ENCODE data around the gene TEX51.

The TEX51 gene

DNA sequence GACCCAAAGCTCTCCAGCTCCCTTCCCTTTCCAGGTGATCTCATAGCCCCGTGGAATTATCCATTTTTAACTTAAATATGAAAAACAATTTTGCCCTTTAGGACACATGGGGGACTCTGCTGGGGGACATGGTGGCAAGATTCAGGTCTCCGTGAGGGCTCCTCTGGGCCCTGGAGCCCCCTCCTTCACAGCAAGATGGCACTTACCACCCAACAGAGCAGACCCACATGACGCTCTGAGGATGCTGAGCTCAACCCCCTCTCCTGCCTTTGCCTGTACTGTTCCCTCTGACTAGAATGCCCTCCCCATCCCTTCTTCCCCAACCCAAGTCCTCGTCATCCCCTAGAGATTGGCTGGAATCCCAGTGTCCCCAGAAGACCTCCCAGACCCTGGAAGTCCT is 17.2 kb downstream of the TEX51 start:
- DNase-seq: no peak

DNA sequence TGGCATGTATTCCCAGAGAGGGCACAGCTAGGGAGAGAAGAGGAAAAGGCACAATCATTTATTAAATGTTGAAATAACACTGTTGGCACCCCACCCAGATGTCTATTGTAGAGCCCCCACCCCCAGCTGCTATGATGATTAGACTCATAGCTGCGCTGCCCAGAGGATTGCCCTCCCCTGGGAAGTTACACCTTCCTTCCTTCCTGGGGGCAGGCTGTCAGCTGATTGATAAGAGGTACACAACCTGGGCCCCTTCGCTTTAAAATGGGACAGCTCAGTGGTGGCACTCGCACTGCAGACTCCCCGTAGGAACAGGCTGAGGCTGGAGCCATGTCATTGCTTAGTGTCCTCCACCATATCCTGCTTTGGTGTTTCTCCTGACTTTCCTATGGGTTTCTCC is 18.1 kb downstream of the TEX51 start:
- DNase-seq: no peak

DNA sequence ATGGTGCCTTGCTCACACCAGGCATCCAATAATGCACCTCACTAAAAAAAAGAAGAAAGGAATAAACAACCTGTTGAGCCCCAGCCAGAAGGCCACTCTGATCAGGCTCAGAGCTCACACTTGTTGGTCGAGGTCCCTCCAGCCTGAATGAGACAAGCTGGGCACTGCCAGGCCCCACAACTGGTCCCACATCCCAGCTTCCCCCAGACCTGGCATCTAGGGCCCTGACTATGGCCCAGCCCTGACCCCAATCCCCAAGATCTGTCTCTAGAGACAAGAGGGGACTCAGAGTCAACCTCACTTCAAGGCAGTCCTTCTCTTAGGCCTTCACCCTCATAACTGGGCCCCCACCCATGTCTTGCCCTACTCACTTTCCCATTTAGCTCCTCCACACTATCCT is 22.4 kb downstream of the TEX51 start:
- DNase-seq: no peak

DNA sequence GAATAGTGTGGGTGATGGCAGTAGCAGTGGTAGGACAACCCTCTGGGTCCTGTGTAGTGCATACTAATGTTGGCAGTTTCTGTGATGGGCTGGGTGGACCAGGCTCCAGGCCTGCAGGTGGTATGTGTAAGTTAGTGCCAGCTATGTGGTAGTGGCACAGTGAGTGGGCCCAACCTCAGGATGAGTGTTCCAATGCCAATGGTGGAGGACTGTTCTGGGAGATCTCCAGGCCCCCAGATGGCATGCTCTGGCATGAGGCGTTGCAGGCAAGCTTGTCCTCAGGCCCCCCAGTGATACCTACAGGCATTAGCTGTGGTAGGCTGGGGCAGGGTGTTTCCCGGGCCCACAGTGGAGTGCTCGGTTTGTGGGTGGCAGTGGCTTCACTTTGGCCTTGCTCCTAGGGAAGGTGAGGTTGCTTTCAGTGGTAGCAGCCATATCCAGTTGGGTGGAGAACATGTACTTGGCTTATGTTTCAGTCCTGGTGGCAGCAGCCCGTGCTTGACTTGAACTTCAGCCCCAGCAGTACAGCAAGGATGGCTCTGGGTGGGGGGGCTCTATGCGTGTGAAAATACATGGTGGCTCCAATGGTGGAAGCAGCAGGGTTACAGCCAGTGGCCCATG is 32.4 kb downstream of the TEX51 start:
- no peak for DNase-seq

DNA sequence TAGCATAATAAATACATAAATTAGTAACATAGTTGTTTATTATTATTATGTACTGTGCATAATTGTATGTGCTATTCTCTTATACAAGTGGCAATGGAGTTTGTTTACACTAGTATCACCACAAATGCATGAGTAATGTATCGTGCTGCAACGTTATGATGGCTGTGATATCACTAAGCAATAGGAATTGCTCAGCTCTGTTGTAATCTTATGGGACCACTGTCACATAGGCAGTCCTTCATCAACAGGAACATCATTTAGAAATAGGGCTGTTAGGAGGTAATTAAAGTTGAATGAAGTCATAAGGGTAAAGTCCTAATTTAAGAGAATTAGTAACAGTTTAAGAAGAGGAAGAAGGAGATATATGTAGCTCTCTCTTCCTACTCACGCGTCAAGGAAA is 33.8 kb downstream of the TEX51 start:
- DNase-seq: no peak

DNA sequence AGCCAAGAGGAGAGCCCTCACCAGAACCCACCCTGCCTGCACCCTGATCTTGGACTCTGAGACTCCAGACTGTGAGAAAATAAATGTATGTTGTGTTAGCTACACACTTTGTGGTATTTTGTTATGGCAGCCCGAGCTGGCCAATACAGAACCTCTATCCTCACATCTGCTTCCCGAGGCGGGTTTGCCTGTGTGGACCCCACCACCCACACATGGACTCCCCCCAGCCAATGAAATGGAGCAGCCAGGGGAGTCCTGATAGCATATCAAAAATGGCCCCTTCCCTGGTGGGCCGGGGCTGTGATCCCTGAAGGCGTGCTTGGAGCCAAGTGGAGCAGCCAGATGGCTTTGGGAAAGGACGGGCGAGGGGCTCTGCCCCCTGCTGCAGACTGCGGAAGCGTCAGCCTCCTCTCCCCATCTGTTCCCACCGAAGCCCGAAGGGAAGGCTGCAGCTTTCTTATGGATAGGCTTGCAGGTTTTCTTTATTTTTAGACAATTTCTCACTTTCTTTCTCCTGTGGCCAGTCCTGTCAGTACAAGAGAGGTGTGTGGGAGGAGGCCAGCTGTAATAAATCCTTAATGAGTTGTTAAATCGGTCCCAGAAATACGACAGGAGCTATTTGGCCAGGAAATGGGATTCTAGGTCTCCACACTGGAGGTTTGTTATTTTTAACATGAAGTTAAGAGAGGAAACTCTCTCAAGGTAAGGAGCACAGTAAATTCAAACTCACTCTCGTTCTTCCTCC is 34.4 kb downstream of the TEX51 start:
- DNase-seq: no peak

DNA sequence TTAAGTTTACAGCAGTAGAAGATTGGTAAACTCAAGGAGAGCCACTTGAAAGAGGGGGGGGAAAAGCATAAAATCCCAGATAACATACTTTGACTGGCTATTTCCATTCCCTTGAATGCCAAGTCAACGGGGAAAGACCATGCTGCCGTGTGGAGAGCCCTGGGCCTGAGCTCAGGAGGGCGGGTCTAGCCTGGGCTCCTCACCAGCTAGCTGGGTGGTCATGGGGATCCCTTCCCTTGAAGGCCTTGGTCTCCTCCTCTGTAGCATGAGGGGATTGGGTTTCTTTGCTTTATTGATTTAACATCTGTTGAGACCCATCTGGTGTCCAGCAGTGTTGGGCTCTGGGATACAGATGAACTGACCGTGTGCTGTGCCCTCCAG is 35.0 kb downstream of the TEX51 start:
- DNase-seq: no peak

DNA sequence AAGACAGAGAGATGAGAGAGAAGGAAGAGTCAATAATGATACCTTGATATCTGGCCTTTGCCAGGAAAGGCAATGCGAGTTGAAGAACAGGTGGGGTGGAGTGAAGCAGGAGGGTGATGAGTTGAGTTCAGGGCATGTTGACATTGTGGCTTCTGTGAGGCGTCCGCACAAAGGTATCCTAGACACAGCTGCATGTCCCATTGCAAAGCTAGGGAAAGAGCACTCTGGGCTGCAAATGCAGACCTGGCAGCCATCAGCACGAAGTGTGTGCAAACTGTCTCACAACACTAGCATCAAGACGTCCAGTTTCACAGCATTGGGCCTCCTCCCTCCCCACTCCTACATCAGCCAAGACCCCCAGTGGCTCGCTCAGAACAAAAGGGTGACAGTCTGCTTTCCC is 36.1 kb downstream of the TEX51 start:
- DNase-seq: no peak

DNA sequence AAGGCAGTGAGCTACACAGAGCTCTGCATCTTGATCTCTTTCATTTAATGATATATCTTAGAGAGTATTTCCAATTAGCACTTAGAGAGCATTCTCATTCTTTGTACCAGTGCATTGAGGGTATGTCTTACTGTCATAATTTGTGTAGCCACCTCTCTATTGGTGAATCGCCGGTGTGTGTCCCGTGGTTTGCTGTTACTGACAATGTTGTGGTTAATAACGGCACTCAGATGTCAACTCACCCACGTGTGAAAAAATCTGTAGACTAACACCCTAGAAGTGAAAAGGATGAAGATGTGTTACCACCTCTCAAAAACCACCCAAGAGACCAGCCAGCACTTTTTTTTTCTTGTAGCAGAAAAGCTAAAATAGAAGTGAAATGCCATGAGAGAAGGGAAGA is 37.1 kb downstream of the TEX51 start:
- no peak for DNase-seq

DNA sequence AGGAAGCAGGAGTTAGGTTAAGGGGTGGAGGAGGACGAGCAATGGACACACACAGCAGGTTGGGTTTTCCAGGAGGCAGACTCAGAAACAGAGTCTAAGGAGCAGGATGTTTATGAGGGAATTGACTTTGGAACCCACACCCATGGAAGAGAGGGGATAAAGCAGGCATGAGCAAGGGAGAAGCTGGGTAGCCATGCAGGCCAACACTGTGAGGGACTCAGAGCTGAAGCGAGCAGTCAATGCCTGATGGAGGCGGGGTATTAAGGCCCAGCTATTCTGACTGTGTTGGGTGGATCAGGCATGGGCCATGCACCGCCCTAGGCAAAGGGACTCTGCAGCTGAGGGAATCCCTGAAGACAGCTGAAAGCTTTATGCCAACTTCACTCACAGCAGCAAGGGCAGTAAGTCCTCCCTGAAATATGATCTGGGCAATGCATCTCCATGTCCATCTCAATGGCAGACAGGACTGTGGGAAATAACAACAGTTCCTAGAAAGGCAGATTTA is 37.6 kb downstream of the TEX51 start:
- DNase-seq: no peak

DNA sequence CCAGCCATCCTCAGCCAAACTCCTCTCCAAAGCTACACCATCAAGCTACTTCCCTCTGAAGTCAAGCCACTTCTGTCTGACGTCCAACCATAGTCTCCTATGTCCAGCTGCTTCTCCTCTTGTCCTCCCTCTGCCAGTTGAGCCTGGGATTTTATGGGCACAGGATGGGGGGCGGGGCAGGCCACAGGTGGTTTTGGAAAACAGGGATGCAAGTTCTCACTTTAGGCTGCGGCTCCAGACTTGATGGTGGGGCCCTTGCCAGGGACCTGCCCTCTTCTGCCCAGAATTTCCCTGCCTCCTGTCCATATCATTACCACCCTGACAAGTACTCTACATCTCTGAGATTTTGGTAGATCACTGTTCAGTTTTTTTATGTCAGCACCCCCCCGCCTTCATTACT is 41.6 kb downstream of the TEX51 start:
- DNase-seq: no peak

DNA sequence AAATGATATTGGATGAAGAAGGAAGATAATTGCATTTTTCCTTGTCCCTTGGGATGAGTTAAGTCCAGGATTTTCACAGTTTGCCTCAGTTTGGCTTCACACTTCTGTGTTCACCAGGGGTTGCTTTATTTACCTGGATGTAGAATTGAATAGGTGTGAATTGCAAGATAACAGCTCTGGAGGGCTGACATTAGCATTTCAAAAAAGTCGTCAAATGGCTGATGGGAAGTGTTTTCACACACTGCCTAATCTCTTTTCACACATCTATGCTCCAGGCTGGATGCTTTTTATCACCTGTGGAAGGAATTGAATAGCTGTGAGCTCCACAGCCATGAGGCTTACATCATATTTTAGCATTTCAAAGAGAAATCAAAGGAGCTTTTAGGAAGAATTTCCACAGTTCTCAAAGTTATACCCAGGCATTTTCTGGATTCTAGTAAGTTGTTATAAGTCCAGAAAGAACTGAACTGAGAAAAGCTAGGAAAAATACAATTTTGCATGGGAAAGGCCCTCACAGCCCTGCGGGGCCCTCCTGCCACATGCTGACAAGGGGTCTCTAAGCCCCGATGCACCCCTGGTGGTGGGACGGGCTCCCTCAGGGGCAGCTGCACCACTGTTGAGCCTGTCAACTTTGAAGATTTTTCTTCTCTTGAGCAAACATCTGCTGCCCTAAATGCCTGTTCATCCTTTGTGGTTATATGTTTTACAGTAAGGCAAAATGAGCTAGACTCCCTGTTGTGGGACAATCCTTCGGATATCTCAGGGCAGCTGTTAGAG is 43.9 kb downstream of the TEX51 start:
- no peak for DNase-seq

DNA sequence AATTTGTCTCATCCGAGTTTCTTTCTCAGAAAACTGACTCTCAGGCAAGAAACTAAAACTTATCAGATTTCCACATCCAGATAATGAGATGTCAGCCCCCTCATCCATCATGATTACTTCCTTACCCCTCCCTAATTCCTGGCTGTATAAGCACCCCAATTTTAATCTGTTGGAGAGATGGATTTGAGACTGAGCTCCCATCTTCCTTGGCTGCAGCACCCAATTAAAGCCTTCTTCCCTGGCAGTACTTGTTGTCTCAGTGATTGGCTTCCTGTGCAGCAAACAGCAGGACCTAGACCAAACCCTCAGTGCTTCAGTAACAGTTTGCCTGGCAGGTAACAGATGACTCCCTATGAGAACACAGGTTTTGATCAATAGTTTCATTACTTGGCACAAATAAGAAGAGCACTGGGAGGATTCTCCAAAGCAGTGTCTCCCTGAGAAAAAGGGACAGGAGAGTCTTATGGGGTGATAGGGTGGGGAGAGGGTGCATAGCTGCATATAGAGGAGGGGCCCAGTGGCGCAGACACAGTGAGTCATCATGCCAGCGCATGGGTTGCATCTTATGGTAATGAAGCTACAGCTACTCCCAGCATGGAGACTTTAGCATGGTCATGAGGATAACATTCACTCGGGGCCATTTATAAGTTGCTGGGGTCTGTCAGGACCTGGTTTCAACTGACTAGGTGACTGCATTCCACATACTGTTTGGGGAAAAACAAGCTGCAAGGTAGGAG is 45.1 kb downstream of the TEX51 start:
- no peak for DNase-seq

DNA sequence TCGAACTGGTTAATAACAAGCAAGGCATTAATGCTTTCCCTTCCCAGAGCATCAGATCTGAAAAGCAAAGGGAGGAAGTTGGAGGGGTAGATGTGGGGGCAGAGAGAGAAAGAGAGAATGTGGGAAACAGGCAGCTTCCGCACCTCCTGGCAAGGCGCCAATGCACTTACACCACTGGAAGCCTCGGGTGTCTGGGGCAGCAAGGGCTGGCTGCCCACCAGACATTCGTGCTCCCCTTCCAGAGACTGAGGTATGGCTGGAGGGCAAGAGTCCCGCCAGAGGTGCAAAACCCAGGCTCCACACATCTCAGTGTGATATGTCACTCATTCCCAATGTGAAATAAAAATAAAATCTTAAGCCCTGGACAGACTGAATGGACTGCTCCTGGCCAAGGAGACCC is 46.4 kb downstream of the TEX51 start:
- DNase-seq: no peak

DNA sequence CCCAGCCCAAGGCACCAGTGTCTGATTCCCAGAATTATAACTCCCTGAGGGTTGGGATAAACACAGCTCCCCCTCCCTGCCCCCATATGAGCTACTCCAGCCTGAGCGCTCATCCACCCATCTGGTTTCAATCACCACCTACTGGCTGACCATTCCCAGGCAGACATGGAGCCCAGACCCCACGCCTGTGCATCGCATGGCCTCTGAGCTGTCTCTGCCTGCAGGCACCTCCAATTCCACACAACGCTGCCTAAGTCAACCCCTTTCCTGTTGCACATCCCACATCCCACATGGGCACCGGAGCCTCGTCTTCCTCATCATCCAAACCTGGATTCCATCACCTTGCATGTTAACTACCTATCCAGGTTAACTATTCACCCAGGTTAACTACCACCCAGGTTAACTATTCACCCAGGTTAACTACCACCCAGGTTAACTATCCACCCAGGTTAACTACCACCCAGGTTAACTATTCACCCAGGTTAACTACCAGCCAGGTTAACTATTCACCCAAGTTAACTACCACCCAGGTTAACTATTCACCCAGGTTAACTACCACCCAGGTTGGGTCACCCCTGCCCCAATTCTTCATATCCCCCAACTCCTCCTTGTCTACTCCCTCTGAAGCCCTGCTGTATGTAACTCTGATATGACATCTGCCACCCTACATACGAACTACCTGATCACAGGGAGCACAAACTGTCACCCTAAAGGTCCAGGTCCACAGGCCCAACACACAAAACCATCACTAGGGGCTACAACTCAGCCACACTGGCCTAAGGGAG is 47.8 kb downstream of the TEX51 start:
- DNase-seq: no peak

DNA sequence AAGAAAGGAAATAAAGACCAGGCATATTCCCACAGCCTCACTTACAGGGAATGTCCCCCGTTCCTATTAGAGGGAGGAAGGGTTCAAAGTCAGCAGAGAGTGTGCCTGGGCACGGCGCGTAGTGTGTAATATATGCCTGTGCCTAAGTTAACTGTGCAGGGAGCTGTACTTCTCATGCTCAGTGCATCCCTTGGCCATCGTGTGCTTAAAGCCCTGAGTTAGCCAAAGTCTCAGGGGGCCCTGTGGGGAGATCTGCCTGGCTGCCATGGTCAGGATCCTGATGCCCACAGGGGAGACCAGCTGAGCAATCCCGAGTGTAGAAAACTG is 48.4 kb downstream of the TEX51 start:
- no peak for DNase-seq

DNA sequence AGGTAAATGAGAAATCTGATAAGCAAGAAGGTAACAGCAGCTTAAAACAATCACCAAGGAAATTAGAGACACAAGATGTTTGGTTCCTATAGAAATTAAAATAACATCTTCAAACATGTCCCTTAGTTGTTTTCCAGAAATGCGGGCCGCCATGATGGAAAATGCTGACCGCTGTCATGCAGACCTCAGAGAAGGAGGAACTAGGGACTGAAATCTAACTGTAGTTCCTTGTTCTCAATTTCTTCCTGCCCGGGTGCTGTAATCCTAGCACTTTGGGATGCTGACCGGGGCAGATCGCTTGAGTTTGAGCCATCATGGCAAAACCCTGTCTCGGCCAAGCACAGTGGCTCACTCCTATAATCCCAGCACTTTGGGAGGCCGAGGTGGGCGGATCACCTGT is 51.1 kb downstream of the TEX51 start:
- no peak for DNase-seq

DNA sequence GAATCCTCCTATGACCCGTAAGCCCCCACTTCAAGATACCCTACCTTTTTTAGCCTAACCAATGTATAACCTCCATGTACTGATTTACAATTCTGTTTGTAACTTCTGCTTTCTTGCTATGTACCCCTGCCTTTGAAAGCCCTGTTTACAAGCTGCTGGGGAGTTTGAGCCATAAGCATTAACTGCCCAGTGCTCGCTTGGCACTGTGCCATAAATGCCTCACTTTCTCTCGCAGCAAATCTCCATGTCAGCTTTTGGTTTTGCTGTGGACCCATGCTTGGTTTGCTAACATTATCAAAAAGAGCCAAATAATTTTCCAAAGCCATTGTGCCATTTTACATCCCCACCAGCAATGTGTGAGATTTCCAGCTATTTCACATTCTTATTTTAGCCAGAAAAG is 51.8 kb downstream of the TEX51 start:
- no peak for DNase-seq

Data from right hindlimb (tissue), 1 donor.